Effector memory CD4-positive, alpha-beta T cell (primary cell): ENCODE results near the gene TAF8.

Source experiments
- DNase-seq, 3 donors: peaks; one replicate each; pipeline ENCODE4 v3.0.0-alpha.2; 2020
- H3K27ac ChIP-seq: 2 replicates; pipeline ENCODE4 v1.7.0; 2013; ENCODE audit warnings: mild to moderate bottlenecking, low read length, moderate library complexity; ENCODE audit not compliant: insufficient read depth, poor library complexity, severe bottlenecking
- H3K27me3 ChIP-seq: replicated peaks from 2 replicates; pipeline ENCODE4 v1.7.0; 2013; ENCODE audit warnings: mild to moderate bottlenecking, low read length; ENCODE audit not compliant: insufficient read depth, control insufficient read depth, poor library complexity, severe bottlenecking
- H3K36me3 ChIP-seq: 2 replicates; pipeline ENCODE4 v1.7.0; 2013; ENCODE audit warnings: mild to moderate bottlenecking, low read length, moderate library complexity; ENCODE audit not compliant: control insufficient read depth, insufficient read depth
- H3K4me1 ChIP-seq: 2 replicates; pipeline ENCODE4 v1.7.0; 2013; ENCODE audit warnings: low read length, mild to moderate bottlenecking; ENCODE audit not compliant: control insufficient read depth, insufficient read depth, poor library complexity, severe bottlenecking
- H3K4me3 ChIP-seq: 2 replicates; pipeline ENCODE4 v1.7.0; 2013; ENCODE audit warnings: low read length, low read depth, mild to moderate bottlenecking; ENCODE audit not compliant: insufficient read depth, poor library complexity, severe bottlenecking
- H3K9me3 ChIP-seq: 2 replicates; pipeline ENCODE4 v1.7.0; 2013; ENCODE audit warnings: mild to moderate bottlenecking, low read length, moderate library complexity; ENCODE audit not compliant: control insufficient read depth

TAF8 gene

GRCh38 chr6:42124223-42124836 lies 74.0 kb downstream of the TAF8 start:
- no peak overlapping the region for H3K4me3 ChIP-seq
- no peak overlapping the region for H3K27ac ChIP-seq
- no peaks in the 10 kb centered on the region for H3K36me3 ChIP-seq
- H3K27me3 ChIP-seq = no peaks in the 10 kb centered on the region
- no peak for DNase-seq
- no peaks in the 10 kb centered on the region for H3K9me3 ChIP-seq
- H3K4me1 ChIP-seq = no peaks in the 10 kb centered on the region

GRCh38 chr6:42125231-42125630 lies 74.9 kb downstream of the TAF8 start:
- H3K27ac ChIP-seq = no peak overlapping the region
- H3K27me3 ChIP-seq = no peaks in the 10 kb centered on the region
- no peaks in the 10 kb centered on the region for H3K36me3 ChIP-seq
- DNase-seq = no peak
- no peaks in the 10 kb centered on the region for H3K9me3 ChIP-seq
- H3K4me3 ChIP-seq = no peak overlapping the region
- H3K4me1 ChIP-seq = no peaks in the 10 kb centered on the region

DNA sequence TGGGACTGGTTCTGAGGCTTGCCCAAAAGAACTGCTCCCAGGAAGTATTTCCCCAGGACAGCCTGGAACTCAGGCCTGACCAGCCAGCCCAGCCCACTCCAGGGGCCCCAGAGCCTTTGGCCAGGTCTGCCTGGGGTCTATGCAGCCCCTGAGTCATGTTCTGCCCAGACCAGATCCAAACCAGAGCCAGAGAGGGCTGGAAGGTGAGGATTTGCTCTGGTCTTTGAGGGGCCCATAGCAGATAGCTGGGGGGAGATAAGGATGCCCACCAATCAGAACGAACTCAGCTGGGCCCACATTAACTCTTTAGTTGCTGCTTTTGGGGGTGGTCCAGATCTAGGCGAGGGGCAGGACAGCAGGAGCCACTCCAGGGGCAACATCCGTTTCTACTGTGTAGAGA lies 75.3 kb downstream of the TAF8 start:
- Histone ChIP-seq H3K27ac (no peak overlapping the region), H3K4me1 (no peaks in the 10 kb centered on the region)

GRCh38 chr6:42128460-42129359 lies 78.4 kb downstream of the TAF8 start:
- DNase-seq = no peak
- no peak overlapping the region for H3K27ac ChIP-seq
- no peaks in the 10 kb centered on the region for H3K36me3 ChIP-seq
- H3K27me3 ChIP-seq = no peaks in the 10 kb centered on the region
- no peaks in the 10 kb centered on the region for H3K4me1 ChIP-seq
- no peaks in the 10 kb centered on the region for H3K9me3 ChIP-seq
- no peak overlapping the region for H3K4me3 ChIP-seq

More for the DNA sequence above, 75.3 kb downstream of the TAF8 start:
- Histone ChIP-seq H3K27me3 (no peaks in the 10 kb centered on the region), H3K4me3 (no peak overlapping the region), H3K36me3 (no peaks in the 10 kb centered on the region), H3K9me3 (no peaks in the 10 kb centered on the region)
- no peak for DNase-seq

GRCh38 chr6:42129360-42129676 lies 79.0 kb downstream of the TAF8 start:
- Histone ChIP-seq H3K4me3 (no peak overlapping the region), H3K9me3 (no peaks in the 10 kb centered on the region), H3K36me3 (no peaks in the 10 kb centered on the region), H3K27me3 (no peaks in the 10 kb centered on the region), H3K27ac (no peak overlapping the region), H3K4me1 (no peaks in the 10 kb centered on the region)
- no peak for DNase-seq

DNA sequence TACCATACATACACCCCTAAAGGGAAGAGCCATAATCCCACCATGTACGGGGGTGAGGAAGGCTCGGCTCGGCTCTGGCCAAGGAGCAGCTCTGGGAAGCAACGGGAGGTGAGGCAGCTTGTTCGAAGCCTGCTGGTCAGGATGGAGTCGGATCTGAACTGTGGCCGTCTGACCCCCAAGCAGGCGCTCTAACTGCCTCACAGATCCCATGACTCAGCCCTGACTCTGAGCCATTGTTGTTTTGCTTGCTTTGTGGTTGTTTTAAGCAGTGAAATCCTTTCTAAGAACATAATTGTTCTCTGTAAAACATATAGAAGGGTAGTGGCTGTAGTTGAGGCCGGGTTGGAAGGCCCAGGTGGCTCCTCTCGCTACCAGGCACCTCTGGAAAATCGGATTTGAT lies 81.2 kb downstream of the TAF8 start:
- Histone ChIP-seq H3K4me1 (no peaks in the 10 kb centered on the region), H3K9me3 (no peaks in the 10 kb centered on the region), H3K36me3 (no peaks in the 10 kb centered on the region), H3K4me3 (no peak overlapping the region), H3K27ac (no peak overlapping the region), H3K27me3 (no peaks in the 10 kb centered on the region)
- DNase-seq = no peak

DNA sequence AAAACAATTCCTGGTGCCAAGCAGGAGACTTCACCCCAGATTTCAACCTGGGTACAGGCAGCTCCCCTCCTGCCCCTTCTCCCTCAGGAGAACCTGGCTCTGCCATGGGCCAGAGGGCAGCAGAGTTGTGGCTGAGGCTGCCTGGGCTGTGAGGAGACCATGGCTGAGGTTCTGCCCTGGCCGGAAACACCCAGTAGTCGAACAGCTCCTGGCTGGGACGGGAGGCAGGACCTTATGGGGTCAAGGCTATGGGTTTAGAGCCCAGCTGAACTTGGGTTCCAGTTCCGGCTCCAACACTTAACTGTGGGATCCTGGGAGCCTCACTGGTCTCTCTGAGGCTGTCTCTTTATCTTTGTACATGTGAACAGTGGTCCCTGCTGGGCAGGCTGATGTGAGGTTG lies 83.6 kb downstream of the TAF8 start:
- H3K27ac ChIP-seq = no peak overlapping the region
- H3K36me3 ChIP-seq = no peaks in the 10 kb centered on the region
- DNase-seq = no peak
- no peaks in the 10 kb centered on the region for H3K27me3 ChIP-seq
- no peaks in the 10 kb centered on the region for H3K9me3 ChIP-seq
- H3K4me3 ChIP-seq = no peak overlapping the region
- H3K4me1 ChIP-seq = no peaks in the 10 kb centered on the region

- Histone ChIP-seq H3K4me3 (no peak overlapping the region), H3K4me1 (no peaks in the 10 kb centered on the region), H3K9me3 (no peaks in the 10 kb centered on the region), H3K27me3 (no peaks in the 10 kb centered on the region), H3K36me3 (no peaks in the 10 kb centered on the region), H3K27ac (no peak overlapping the region)
- DNase-seq = no peak
Measured at GRCh38 chr6:42135161-42135560, 84.8 kb downstream of the TAF8 start.

- Histone ChIP-seq H3K36me3 (no peaks in the 10 kb centered on the region), H3K4me3 (no peak overlapping the region), H3K4me1 (no peaks in the 10 kb centered on the region), H3K9me3 (no peaks in the 10 kb centered on the region), H3K27ac (no peak overlapping the region), H3K27me3 (no peaks in the 10 kb centered on the region)
- no peak for DNase-seq
Measured at GRCh38 chr6:42135722-42136121, 85.4 kb downstream of the TAF8 start.

DNA sequence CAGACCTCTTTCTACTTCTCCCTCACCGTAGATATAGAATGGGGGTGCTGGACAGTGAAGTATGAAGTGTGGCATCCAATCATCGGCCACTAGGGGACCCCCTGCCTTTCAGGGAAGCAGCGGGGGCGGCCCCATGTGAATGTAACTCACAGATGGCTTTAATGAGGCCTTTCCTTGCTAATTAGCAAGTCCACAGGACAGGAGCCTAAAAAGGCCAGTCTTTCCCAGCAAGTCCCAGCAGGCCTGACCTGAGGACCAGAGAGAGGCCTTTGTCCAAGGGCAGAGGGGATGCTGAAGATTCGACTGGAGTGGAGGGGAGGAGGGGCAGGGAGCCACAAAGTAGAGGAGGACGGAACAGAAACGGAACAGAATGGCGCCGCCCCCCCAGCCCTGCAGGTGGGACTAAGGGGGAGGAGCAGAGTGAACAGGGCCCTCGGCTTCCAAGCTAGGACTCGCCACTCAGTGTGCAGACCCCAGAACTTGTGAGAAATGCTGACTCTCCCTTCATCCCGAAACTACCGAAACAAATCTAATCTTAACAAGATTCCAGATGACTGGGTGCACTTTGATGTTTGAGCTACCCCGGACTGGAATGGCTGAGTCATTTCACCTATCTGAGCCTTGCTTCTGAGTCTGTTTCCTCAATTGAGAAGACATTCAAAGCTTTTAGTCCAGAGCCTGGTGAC lies 86.3 kb downstream of the TAF8 start:
- Histone ChIP-seq H3K36me3 (no peaks in the 10 kb centered on the region), H3K4me3 (no peak overlapping the region), H3K4me1 (no peaks in the 10 kb centered on the region), H3K9me3 (no peaks in the 10 kb centered on the region), H3K27ac (no peak overlapping the region), H3K27me3 (peaks cover 6% of the 10 kb centered on the region)
- no peak for DNase-seq
